HepG2 (cell line): Measurements from ENCODE around the gene CHKB. TPM values are rescaled to one million over a fixed set of nuclear protein-coding genes. Genes with fewer than 3 reads are reported as not detected.
A peak's percentile ranks its signal among the peaks of the same experiment; 100 is the strongest.

Experiments
- ADNP ChIP-seq: sonication (generic); formaldehyde crosslinking; IDR thresholded peaks from 2 replicates; pipeline ENCODE4 v1.4.0; 2020; ENCODE audit warnings: missing genetic modification reagents
- ATF7-NPFF ChIP-seq: sonication (generic); formaldehyde crosslinking; IDR thresholded peaks from 2 replicates; pipeline ENCODE4 v1.8.1; 2023; ENCODE audit warnings: mild to moderate bottlenecking, low read depth, missing genetic modification reagents, moderate library complexity
- FOXP4 ChIP-seq: sonication (generic); formaldehyde crosslinking; IDR thresholded peaks from 2 replicates; pipeline ENCODE4 v1.4.0; 2020; ENCODE audit warnings: missing genetic modification reagents
- MIXL1 ChIP-seq: IDR thresholded peaks from 2 replicates; pipeline ENCODE4 v1.6.1; 2016
- MLXIP ChIP-seq: sonication (generic); formaldehyde crosslinking; IDR thresholded peaks from 2 replicates; pipeline ENCODE4 v1.9.0; 2021; ENCODE audit warnings: missing genetic modification reagents, borderline replicate concordance
- MXI1 ChIP-seq: IDR thresholded peaks from 3 replicates; pipeline ENCODE4 v1.6.1; 2012; ENCODE audit warnings: low read depth, low read length, inconsistent platforms, borderline replicate concordance
- NCOR1 ChIP-seq: fragments of 200-600 bp; sonication (generic); IDR thresholded peaks from 2 replicates; pipeline ENCODE4 v1.7.0; 2017; ENCODE audit warnings: antibody characterized with exemption, low read length, borderline replicate concordance
- RXRA ChIP-seq: sonication (generic); formaldehyde crosslinking; IDR thresholded peaks from 2 replicates; pipeline ENCODE4 v1.5.1; 2020; ENCODE audit warnings: missing genetic modification reagents
- TERF1 ChIP-seq: sonication (generic); formaldehyde crosslinking; IDR thresholded peaks from 2 replicates; pipeline ENCODE4 v1.8.0; 2022; ENCODE audit warnings: mild to moderate bottlenecking, missing genetic modification reagents, moderate library complexity
- TP53 ChIP-seq: sonication (generic); formaldehyde crosslinking; conservative IDR thresholded peaks from 2 replicates; pipeline ENCODE4 v1.4.0; 2020; ENCODE audit warnings: missing genetic modification reagents
- TSC22D2 ChIP-seq: sonication (generic); formaldehyde crosslinking; IDR thresholded peaks from 2 replicates; pipeline ENCODE4 v1.5.1; 2020; ENCODE audit warnings: missing genetic modification reagents, mild to moderate bottlenecking, borderline replicate concordance
- ZC3H4 ChIP-seq: sonication (generic); formaldehyde crosslinking; IDR thresholded peaks from 2 replicates; pipeline ENCODE4 v1.4.0; 2020; ENCODE audit warnings: missing genetic modification reagents, borderline replicate concordance
- ZNF530 ChIP-seq: sonication (generic); formaldehyde crosslinking; IDR thresholded peaks from 2 replicates; pipeline ENCODE4 v1.5.0; 2020; ENCODE audit warnings: low read depth, mild to moderate bottlenecking, missing genetic modification reagents
- ZNF883 ChIP-seq: sonication (generic); formaldehyde crosslinking; IDR thresholded peaks from 2 replicates; pipeline ENCODE4 v1.5.1; 2020; ENCODE audit warnings: mild to moderate bottlenecking, missing genetic modification reagents; ENCODE audit errors: not compliant biosample characterization
- polyA plus RNA-seq, 8 experiments: library from polyadenylated mRNA; depleted of rRNA in 3 of 8; stranded (reverse) in 7 of 8; unstranded in 1 of 8; fragments of >200 nt; fragmentation: Illumina TruSeq in 4 of 8; extraction: Trizol in 4 of 8; gene quantifications; 2 replicates each; pipeline versions ENCODE4 v1.2.1 to v1.2.3, GENCODE V29; 2011 to 2016; ENCODE audit warnings: low read depth in 4 of 8, missing spikeins in 1 of 8, mixed read lengths in 1 of 8; ENCODE audit not compliant: insufficient read depth in 1 of 8
- total RNA-seq, 5 experiments: library from RNA; depleted of rRNA; stranded (reverse); fragments of >200 nt; fragmentation: Illumina TruSeq; extraction: Trizol; gene quantifications; 2 replicates each; pipeline ENCODE4 v1.2.3, GENCODE V29; 2016; ENCODE audit warnings: low read depth in 1 of 5
- TF ChIP-seq, protein P1 (sequence below): sonication (generic); formaldehyde crosslinking; IDR thresholded peaks from 2 replicates; pipeline ENCODE4 v1.4.0; 2020; ENCODE audit warnings: missing genetic modification reagents, borderline replicate concordance
- TF ChIP-seq, protein P2 (sequence below): sonication (generic); formaldehyde crosslinking; IDR thresholded peaks from 2 replicates; pipeline ENCODE4 v1.4.0; 2020; ENCODE audit warnings: missing genetic modification reagents

Gene CHKB
- total and polyA plus RNA-seq, 2 of the 13 experiments (the other 11 are each of a cell fraction or from before 2014, with no cell fraction given): 24.5 to 42.7 TPM

DNA sequence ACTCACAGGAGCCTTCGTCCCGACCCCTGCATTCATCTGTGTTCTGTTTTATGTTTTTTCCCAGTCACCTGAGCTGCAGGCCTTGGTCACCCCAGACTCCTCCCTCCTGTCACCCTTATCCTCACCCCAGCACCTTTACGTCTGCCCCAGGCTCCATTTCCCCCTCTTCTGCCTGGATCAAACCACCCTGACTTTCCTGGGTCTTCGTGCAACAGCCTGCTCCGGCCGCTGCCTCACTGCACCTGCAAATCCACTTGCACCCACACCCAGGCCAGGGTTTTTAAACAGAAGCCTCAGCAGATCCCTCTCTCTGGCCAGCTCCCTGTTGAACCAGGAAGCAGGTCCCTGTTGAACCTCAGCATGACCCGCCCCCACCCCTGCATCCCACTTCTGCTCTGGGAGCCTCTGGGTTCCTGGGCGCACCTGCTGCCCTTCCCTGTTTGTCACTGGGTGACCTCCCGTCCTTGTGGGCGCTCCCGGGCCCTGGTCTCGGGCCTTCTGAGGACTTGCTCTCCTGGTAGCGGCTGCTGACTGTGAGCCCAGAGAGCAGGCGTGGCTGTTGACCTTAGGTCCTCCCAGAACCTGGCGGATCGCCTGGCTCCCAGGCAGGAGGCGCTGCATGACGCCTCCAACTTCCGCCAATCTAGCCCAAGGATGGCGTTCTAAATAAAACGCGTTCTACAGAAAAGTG lies 30.8 kb upstream of the CHKB start (continued):
- TF ChIP-seq, protein P1, sequence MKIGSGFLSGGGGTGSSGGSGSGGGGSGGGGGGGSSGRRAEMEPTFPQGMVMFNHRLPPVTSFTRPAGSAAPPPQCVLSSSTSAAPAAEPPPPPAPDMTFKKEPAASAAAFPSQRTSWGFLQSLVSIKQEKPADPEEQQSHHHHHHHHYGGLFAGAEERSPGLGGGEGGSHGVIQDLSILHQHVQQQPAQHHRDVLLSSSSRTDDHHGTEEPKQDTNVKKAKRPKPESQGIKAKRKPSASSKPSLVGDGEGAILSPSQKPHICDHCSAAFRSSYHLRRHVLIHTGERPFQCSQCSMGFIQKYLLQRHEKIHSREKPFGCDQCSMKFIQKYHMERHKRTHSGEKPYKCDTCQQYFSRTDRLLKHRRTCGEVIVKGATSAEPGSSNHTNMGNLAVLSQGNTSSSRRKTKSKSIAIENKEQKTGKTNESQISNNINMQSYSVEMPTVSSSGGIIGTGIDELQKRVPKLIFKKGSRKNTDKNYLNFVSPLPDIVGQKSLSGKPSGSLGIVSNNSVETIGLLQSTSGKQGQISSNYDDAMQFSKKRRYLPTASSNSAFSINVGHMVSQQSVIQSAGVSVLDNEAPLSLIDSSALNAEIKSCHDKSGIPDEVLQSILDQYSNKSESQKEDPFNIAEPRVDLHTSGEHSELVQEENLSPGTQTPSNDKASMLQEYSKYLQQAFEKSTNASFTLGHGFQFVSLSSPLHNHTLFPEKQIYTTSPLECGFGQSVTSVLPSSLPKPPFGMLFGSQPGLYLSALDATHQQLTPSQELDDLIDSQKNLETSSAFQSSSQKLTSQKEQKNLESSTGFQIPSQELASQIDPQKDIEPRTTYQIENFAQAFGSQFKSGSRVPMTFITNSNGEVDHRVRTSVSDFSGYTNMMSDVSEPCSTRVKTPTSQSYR (CRISPR knock-in tag): no peak
- TF ChIP-seq MIXL1 (CRISPR knock-in tag) (no peak; the same call in 1 of the 2 replicates), MXI1 (peak; percentile 38; the same call in 1 of the 3 replicates), ADNP (CRISPR knock-in tag) (no peak), TP53 (0 out of 2 replicates have a peak, but pooled peaks have one; percentile 49), ATF7-NPFF (CRISPR knock-in tag) (no peak), TSC22D2 (CRISPR knock-in tag) (no peak), NCOR1 (no peak), FOXP4 (CRISPR knock-in tag) (0 out of 2 replicates have a peak, but pooled peaks have one; percentile 29), ZNF530 (CRISPR knock-in tag) (no peak), ZC3H4 (no peak), MLXIP (CRISPR knock-in tag) (no peak), TERF1 (CRISPR knock-in tag) (no peak), ZNF883 (peak; percentile 39), RXRA (CRISPR knock-in tag) (peak; percentile 82)
- TF ChIP-seq, protein P2, sequence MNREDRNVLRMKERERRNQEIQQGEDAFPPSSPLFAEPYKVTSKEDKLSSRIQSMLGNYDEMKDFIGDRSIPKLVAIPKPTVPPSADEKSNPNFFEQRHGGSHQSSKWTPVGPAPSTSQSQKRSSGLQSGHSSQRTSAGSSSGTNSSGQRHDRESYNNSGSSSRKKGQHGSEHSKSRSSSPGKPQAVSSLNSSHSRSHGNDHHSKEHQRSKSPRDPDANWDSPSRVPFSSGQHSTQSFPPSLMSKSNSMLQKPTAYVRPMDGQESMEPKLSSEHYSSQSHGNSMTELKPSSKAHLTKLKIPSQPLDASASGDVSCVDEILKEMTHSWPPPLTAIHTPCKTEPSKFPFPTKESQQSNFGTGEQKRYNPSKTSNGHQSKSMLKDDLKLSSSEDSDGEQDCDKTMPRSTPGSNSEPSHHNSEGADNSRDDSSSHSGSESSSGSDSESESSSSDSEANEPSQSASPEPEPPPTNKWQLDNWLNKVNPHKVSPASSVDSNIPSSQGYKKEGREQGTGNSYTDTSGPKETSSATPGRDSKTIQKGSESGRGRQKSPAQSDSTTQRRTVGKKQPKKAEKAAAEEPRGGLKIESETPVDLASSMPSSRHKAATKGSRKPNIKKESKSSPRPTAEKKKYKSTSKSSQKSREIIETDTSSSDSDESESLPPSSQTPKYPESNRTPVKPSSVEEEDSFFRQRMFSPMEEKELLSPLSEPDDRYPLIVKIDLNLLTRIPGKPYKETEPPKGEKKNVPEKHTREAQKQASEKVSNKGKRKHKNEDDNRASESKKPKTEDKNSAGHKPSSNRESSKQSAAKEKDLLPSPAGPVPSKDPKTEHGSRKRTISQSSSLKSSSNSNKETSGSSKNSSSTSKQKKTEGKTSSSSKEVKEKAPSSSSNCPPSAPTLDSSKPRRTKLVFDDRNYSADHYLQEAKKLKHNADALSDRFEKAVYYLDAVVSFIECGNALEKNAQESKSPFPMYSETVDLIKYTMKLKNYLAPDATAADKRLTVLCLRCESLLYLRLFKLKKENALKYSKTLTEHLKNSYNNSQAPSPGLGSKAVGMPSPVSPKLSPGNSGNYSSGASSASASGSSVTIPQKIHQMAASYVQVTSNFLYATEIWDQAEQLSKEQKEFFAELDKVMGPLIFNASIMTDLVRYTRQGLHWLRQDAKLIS: no peak
